Kidney epithelial cell (primary cell): Measurements from ENCODE around the gene OR1C1. TPM values are rescaled to one million over a fixed set of nuclear protein-coding genes. Genes with fewer than 3 reads are reported as not detected.
"Not testable (repeated sequence)": the region's sequence is repeated elsewhere in the genome, so short reads cannot be mapped to it uniquely, and the experiment has no call there.

Experiments used
- DNase-seq: peaks from one replicate; pipeline ENCODE4 v3.0.0-alpha.2; 2010; ENCODE audit warnings: low read depth
- H3K27me3 ChIP-seq: 2 replicates; pipeline ENCODE4 v1.6.0; 2011; ENCODE audit warnings: low read length; ENCODE audit not compliant: control insufficient read depth, insufficient read depth
- H3K36me3 ChIP-seq: 2 replicates; pipeline ENCODE4 v1.5.1; 2011; ENCODE audit warnings: low read length; ENCODE audit not compliant: control insufficient read depth, insufficient read depth
- H3K4me3 ChIP-seq: 2 replicates; pipeline ENCODE4 v1.5.1; 2011; ENCODE audit warnings: low read depth, mild to moderate bottlenecking, control low read depth, low read length
- total RNA-seq: library from RNA; depleted of rRNA; stranded (reverse); fragments of >200 nt; gene quantifications from 2 replicates; pipeline ENCODE4 v1.2.3, GENCODE V29; 2015
- TF ChIP-seq, protein P1 (sequence below): IDR thresholded peaks from 2 replicates; pipeline ENCODE4 v1.5.1; 2011; ENCODE audit warnings: mild to moderate bottlenecking, moderate library complexity, low read length, control low read depth, inconsistent platforms; ENCODE audit not compliant: insufficient read depth, poor library complexity, severe bottlenecking

OR1C1 gene, protein sequence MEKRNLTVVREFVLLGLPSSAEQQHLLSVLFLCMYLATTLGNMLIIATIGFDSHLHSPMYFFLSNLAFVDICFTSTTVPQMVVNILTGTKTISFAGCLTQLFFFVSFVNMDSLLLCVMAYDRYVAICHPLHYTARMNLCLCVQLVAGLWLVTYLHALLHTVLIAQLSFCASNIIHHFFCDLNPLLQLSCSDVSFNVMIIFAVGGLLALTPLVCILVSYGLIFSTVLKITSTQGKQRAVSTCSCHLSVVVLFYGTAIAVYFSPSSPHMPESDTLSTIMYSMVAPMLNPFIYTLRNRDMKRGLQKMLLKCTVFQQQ
- total RNA-seq, result not detected in 2 replicates

GRCh38 chr1:247760456-247760855 lies at the start of gene OR1C1:
Gene OR1C1, minus strand, starts transcription at chr1:247760556. Its CDS starts 2,150 bp downstream, at chr1:247758406.
- Histone ChIP-seq H3K27me3 (no peaks in the 10 kb centered on the region), H3K36me3 (no peaks in the 10 kb centered on the region), H3K4me3 (no peak within 1 kb of the TSS)
- TF ChIP-seq, protein P1, sequence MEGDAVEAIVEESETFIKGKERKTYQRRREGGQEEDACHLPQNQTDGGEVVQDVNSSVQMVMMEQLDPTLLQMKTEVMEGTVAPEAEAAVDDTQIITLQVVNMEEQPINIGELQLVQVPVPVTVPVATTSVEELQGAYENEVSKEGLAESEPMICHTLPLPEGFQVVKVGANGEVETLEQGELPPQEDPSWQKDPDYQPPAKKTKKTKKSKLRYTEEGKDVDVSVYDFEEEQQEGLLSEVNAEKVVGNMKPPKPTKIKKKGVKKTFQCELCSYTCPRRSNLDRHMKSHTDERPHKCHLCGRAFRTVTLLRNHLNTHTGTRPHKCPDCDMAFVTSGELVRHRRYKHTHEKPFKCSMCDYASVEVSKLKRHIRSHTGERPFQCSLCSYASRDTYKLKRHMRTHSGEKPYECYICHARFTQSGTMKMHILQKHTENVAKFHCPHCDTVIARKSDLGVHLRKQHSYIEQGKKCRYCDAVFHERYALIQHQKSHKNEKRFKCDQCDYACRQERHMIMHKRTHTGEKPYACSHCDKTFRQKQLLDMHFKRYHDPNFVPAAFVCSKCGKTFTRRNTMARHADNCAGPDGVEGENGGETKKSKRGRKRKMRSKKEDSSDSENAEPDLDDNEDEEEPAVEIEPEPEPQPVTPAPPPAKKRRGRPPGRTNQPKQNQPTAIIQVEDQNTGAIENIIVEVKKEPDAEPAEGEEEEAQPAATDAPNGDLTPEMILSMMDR, result no peak
- DNase-seq, result no peak

- TF ChIP-seq, protein P1, result no peak
- Histone ChIP-seq H3K4me3 (no peak overlapping the region), H3K36me3 (no peaks in the 10 kb centered on the region), H3K27me3 (no peaks in the 10 kb centered on the region)
- DNase-seq, result no peak
These were observed 37.2 kb upstream of the OR1C1 start for GRCh38 chr1:247797518-247797917.

GRCh38 chr1:247769603-247770002 lies 9.2 kb upstream of the OR1C1 start:
- no peaks in the 10 kb centered on the region for H3K27me3 ChIP-seq
- TF ChIP-seq, protein P1, result no peak
- no peak for DNase-seq
- H3K36me3 ChIP-seq, result no peaks in the 10 kb centered on the region
- H3K4me3 ChIP-seq, result no peak overlapping the region

DNA sequence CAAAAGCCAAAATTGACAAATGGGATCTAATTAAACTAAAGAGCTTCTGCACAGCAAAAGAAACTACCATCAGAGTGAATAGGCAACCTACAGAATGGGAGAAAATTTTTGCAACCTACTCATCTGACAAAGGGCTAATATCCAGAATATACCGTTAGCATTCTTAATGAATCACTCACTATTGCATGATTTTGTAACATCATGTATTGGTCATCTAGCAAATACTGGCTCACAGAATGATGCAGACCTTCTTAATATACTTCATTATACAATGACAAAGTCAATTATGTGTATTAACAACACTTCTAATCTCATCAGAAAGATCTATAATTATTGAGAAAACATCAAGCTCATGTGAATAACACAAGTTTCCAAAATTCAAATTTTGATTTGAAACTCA lies 6.0 kb downstream of the OR1C1 start:
- H3K4me3 ChIP-seq, H3K36me3 ChIP-seq, DNase-seq, H3K27me3 ChIP-seq: not testable (repeated sequence)

DNA sequence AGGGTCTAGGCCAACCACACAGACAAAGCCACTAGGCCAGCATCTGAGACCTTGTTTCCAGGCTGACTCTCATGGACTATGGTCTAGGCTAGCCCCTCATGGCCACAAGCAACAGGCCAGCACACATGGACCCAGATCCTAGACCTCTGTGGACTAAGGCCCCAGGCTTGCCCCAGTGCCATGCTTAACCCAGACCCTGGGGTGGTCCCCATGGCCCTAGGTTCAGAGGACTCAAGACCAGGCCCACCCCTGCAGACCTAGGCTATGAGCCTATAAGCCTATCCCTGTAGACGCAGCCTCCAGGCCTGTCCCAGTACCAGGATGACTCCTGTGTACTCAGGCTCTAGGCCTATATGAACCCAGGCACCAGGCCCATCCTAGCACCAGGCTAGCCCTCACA lies 10.5 kb downstream of the OR1C1 start:
- Histone ChIP-seq H3K36me3 (no peaks in the 10 kb centered on the region), H3K27me3 (no peaks in the 10 kb centered on the region), H3K4me3 (no peak overlapping the region)
- TF ChIP-seq, protein P1, result no peak
- DNase-seq, result no peak

DNA sequence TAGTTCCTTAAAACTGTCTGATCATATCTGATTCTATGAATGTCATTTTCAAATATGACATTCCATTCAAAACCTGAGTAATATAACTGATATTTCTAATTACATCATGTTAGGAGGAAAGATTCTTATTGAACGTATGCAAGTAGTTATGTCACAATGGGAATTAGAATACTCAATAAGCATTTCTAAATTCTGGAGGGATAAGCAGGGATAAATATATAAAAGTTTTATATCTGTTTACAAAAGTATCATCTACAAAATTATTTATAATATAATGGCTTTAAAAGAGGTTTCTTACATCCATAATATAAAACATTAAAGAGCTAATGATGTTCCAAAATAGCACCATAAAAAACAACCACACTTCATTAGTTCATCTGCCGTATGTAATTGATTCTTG lies 12.3 kb downstream of the OR1C1 start, which contains the start of gene OR14A2:
OR14A2 (minus strand) TSS at position 101 of the 400 bp plus-strand sequence.
- TF ChIP-seq, protein P1, result no peak
- DNase-seq, result no peak
- Histone ChIP-seq H3K4me3 (no peak within 1 kb of the TSS), H3K36me3 (no peaks in the 10 kb centered on the region), H3K27me3 (no peaks in the 10 kb centered on the region)
